K562 (cell line): ENCODE data around the gene PTH1R. TPM values are rescaled to one million over a fixed set of nuclear protein-coding genes. Genes with fewer than 3 reads are reported as not detected.
A peak's percentile ranks its signal among the peaks of the same experiment; 100 is the strongest.

Experiments
- ATAC-seq: fragments of 200-7000 bp; cut with Tn5 transposase; 3 replicates; pipeline ENCODE4 v1.9.1; 2020; ENCODE audit warnings: moderate library complexity
- BruUV-seq: library from RNA; stranded (reverse); fragments of 400-500 nt; replicated peaks from 2 replicates; lab custom pipeline; 2021; lab: Mats Ljungman, UMichigan
- CTCF ChIA-PET: fragments of 300-600 bp; formaldehyde crosslinking; extraction: SDS; loops from one replicate; lab custom pipeline; 2021; ENCODE audit warnings: low intra/inter-chr PET ratio; lab: Yijun Ruan, JAX
- POLR2A ChIA-PET: fragments of 300-600, 350-650 bp; sonication (Branson Sonifier 250); formaldehyde crosslinking; extraction: SDS; loops from one replicate; lab custom pipeline; 2021; ENCODE audit warnings: antibody characterized with exemption, inconsistent platforms; lab: Yijun Ruan, JAX
- DNase-seq, 4 experiments: peaks; one replicate each; pipeline versions ENCODE4 v3.0.0 to v3.0.0-alpha.2; 2011 to 2018; ENCODE audit warnings: low spot score in 3 of 4, mixed read lengths in 3 of 4; ENCODE audit errors: extremely low read depth in 1 of 4
- FAIRE-seq: peaks from 2 replicates; lab custom pipeline; 2011; peaks lifted over from hg19 to GRCh38; lab: Jason Lieb, UNC
- H2AFZ ChIP-seq: 2 replicates; pipeline ENCODE4 v1.6.0; 2011; ENCODE audit warnings: low read depth, low read length, control low read depth, inconsistent platforms
- H3K27ac ChIP-seq: fragments of 200-600 bp; 3 replicates; pipeline ENCODE4 v1.8.0; 2011; ENCODE audit warnings: low read depth, mild to moderate bottlenecking, control low read depth, inconsistent platforms, low read length, moderate library complexity, mixed read lengths; ENCODE audit errors: extremely low read depth
- H3K27me3 ChIP-seq, 2 experiments: fragments of 300-600 bp in 1 of 2; 2 replicates in 1 of 2; 3 replicates in 1 of 2; pipeline versions ENCODE4 v1.6.0 to v1.8.0; 2011; ENCODE audit warnings: inconsistent platforms in 2 of 2, low read length in 2 of 2, mild to moderate bottlenecking in 1 of 2, mixed read lengths in 1 of 2, moderate library complexity in 1 of 2; ENCODE audit not compliant: control insufficient read depth in 2 of 2, insufficient read depth in 2 of 2
- H3K36me3 ChIP-seq: fragments of 300-600 bp; 3 replicates; pipeline ENCODE4 v1.8.0; 2011; ENCODE audit warnings: mild to moderate bottlenecking, low read length, inconsistent platforms; ENCODE audit not compliant: control insufficient read depth, insufficient read depth
- H3K4me1 ChIP-seq, 2 experiments: fragments of 200-600 bp in 1 of 2; replicated peaks in 1 of 2; 2 replicates in 1 of 2; 3 replicates in 1 of 2; pipeline versions ENCODE4 v1.5.1 to v1.8.0; 2011; ENCODE audit warnings: inconsistent platforms in 2 of 2, low read length in 2 of 2, mild to moderate bottlenecking in 1 of 2, mixed read lengths in 1 of 2, moderate library complexity in 1 of 2; ENCODE audit not compliant: control insufficient read depth in 2 of 2, insufficient read depth in 2 of 2
- H3K4me2 ChIP-seq: 2 replicates; pipeline ENCODE4 v1.6.1; 2011; ENCODE audit warnings: low read length, control low read depth, inconsistent platforms, mixed read lengths; ENCODE audit not compliant: insufficient read depth
- H3K4me3 ChIP-seq: fragments of 200-600 bp; sonication (generic), shearing (Covaris generic); 2 replicates; pipeline ENCODE4 v1.5.1; 2016; ENCODE audit warnings: control low read depth, inconsistent platforms
- H3K79me2 ChIP-seq: fragments of 200-600 bp; 3 replicates; pipeline ENCODE4 v1.8.0; 2011; ENCODE audit warnings: low read length, inconsistent platforms; ENCODE audit not compliant: control insufficient read depth, insufficient read depth
- H3K9ac ChIP-seq, 2 experiments: 2 replicates each; pipeline versions ENCODE4 v1.6.0 to v1.6.1; 2011; ENCODE audit warnings: low read depth in 2 of 2, low read length in 2 of 2, control low read depth in 1 of 2, inconsistent platforms in 1 of 2, mild to moderate bottlenecking in 1 of 2, mixed read lengths in 1 of 2; ENCODE audit not compliant: insufficient read depth in 1 of 2
- H3K9me1 ChIP-seq: one replicate; pipeline ENCODE4 v1.6.0; 2011; ENCODE audit warnings: inconsistent platforms, mild to moderate bottlenecking, low read length, moderate library complexity; ENCODE audit not compliant: control insufficient read depth, insufficient read depth
- H3K9me3 ChIP-seq: replicated peaks from 2 replicates; pipeline ENCODE4 v1.5.1; 2011; ENCODE audit warnings: low read depth, low read length, inconsistent platforms; ENCODE audit not compliant: control insufficient read depth, insufficient read depth
- H4K20me1 ChIP-seq: replicated peaks from 2 replicates; pipeline ENCODE4 v1.6.1; 2011; ENCODE audit warnings: low read length, inconsistent platforms, mixed read lengths; ENCODE audit not compliant: control insufficient read depth, insufficient read depth
- POLR2B ChIP-seq: fragments of 450-650 bp; IDR thresholded peaks from 2 replicates; pipeline ENCODE4 v1.6.1; 2018; ENCODE audit warnings: low read depth; ENCODE audit not compliant: partially characterized antibody
- RBM17 ChIP-seq: fragments of 200-400 bp; formaldehyde crosslinking; IDR thresholded peaks from 2 replicates; pipeline ENCODE4 v1.6.1; 2017; ENCODE audit warnings: low read depth, mild to moderate bottlenecking, low read length, borderline replicate concordance
- ZNF239 ChIP-seq: fragments of 250-450 bp; sonication (Bioruptor Pico); IDR thresholded peaks from 2 replicates; pipeline ENCODE4 v1.4.0; 2020; ENCODE audit warnings: mild to moderate bottlenecking
- WGBS: fragments of 100-300 bp; shearing (Covaris generic); methylation state at CpG from one replicate; pipeline ENCODE4 v1.1.6; 2016; ENCODE audit warnings: low coverage, mixed read lengths; ENCODE audit not compliant: insufficient coverage; ENCODE audit errors: missing lambda C conversion rate; 5-methylcytosine and 5-hydroxymethylcytosine counted together
- in situ Hi-C: fragments of 300-500 bp; cut with MboI; formaldehyde crosslinking; loops from 4 replicates; pipeline ENCODE4 v1.15.0; 2018; ENCODE audit warnings: inconsistent platforms, mixed read lengths
- intact Hi-C: fragments of 100-400 bp; cut with micrococcal nuclease; formaldehyde crosslinking; loops from 2 replicates; pipeline ENCODE4 v1.14.2; 2022
- polyA plus RNA-seq, 8 experiments: library from polyadenylated mRNA; depleted of rRNA in 4 of 8; stranded (reverse) in 5 of 8; unstranded in 3 of 8; fragments of >200 nt; fragmentation: Nextera tagmentation in 2 of 8; fragmentation: Illumina TruSeq in 1 of 8; extraction: Ambion mirVana in 2 of 8; extraction: Trizol in 1 of 8; gene quantifications; 2 replicates each; pipeline versions ENCODE4 v1.2.1 to v1.2.3, GENCODE V29; 2011 to 2014; ENCODE audit warnings: inconsistent platforms in 1 of 8, missing spikeins in 1 of 8
- total RNA-seq, 7 experiments: library from RNA; depleted of rRNA in 6 of 7; stranded (reverse); fragments of >200 nt in 6 of 7; fragmentation: Illumina TruSeq in 2 of 7; extraction: Trizol in 2 of 7; gene quantifications; 2 replicates each; pipeline versions ENCODE4 v1.2.1 to v1.2.3, GENCODE V29; 2011 to 2021; ENCODE audit warnings: low replicate concordance in 1 of 7
- TF ChIP-seq, protein P1 (sequence below): fragments of 450-650 bp; IDR thresholded peaks from one replicate; pipeline ENCODE4 v1.6.1; 2018; ENCODE audit warnings: mild to moderate bottlenecking, moderate library complexity; ENCODE audit not compliant: partially characterized antibody
- TF ChIP-seq, protein P2 (sequence below): fragments of 450-650 bp; formaldehyde crosslinking; IDR thresholded peaks from 2 replicates; pipeline ENCODE4 v1.4.0; 2022; ENCODE audit warnings: missing genetic modification characterization

The PTH1R gene
- total and polyA plus RNA-seq, 9 of the 15 experiments (the other 6 are each of a cell fraction or from before 2014, with no cell fraction given): not detected

DNA sequence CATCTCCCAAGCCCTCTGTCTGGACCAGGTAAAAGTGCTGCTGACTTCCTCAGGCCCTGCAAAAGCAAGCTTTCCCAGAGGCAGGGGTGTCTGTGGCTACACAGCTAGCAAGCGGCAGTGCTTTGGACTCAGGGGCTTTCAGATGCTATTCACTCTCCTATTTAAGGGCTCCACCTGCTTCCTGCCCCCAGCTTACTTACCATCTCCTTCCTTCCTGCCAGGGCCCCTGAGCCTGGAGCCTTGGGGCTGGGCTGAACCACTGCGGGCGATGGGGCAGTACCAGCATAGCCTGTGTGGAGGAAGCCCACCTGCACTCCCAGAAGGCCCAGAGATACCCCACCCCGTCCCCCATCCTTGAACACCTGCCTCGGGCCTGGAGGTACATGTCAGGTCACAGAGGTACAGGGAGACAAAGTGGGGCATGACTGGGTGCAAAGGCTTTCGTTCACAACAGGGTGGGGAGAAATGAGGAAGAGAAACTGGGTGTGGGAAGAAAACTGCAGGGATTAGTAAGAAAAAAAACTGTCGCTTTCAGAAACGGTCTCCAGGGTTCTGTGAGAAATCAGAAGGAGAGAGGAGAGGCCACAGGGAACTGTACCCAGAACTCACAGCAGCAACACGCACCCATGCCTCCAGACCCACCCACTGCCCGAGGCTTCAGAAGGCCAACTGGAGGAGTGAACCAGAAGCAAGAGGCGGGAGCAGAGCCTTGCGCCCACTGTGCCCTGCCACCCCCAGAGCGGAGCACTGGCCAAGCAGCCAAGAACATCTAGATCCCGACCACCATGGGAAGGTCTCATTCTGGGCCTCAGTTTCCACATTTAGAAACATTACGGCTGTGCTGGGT is 49.6 kb downstream of the PTH1R start:
- POLR2A ChIA-PET: no interaction called here
- FAIRE-seq: no peak

More for the DNA sequence above, 49.6 kb downstream of the PTH1R start:
- no peak overlapping the region for H2AFZ ChIP-seq
- TF ChIP-seq, protein P1, sequence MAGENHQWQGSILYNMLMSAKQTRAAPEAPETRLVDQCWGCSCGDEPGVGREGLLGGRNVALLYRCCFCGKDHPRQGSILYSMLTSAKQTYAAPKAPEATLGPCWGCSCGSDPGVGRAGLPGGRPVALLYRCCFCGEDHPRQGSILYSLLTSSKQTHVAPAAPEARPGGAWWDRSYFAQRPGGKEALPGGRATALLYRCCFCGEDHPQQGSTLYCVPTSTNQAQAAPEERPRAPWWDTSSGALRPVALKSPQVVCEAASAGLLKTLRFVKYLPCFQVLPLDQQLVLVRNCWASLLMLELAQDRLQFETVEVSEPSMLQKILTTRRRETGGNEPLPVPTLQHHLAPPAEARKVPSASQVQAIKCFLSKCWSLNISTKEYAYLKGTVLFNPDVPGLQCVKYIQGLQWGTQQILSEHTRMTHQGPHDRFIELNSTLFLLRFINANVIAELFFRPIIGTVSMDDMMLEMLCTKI: no peak
- TF ChIP-seq POLR2B (no peak), RBM17 (no peak), ZNF239 (CRISPR knock-in tag) (no peak)
- TF ChIP-seq, protein P2, sequence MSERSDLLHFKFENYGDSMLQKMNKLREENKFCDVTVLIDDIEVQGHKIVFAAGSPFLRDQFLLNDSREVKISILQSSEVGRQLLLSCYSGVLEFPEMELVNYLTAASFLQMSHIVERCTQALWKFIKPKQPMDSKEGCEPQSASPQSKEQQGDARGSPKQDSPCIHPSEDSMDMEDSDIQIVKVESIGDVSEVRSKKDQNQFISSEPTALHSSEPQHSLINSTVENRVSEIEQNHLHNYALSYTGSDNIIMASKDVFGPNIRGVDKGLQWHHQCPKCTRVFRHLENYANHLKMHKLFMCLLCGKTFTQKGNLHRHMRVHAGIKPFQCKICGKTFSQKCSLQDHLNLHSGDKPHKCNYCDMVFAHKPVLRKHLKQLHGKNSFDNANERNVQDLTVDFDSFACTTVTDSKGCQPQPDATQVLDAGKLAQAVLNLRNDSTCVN (CRISPR knock-in tag): no peak
- CTCF ChIA-PET: no interaction called here
- H3K4me2 ChIP-seq: no peak overlapping the region
- peaks cover 5% of the 10 kb centered on the region; the same call in 1 of the 2 replicates for H4K20me1 ChIP-seq
- in situ Hi-C loops: no loop called here
- 0 out of 4 replicates have a peak overlapping the region, but pooled peaks of 1 of the 2 experiments have one; percentile 21 for H3K9ac ChIP-seq
- peaks cover 4 to 5% of the 10 kb centered on the region in 2 experiments; a peak in 2 of 5 replicates for H3K4me1 ChIP-seq
- H3K79me2 ChIP-seq: peaks cover 49% of the 10 kb centered on the region
- peaks cover 91% of the 10 kb centered on the region for H3K36me3 ChIP-seq
- DNase-seq: no peak
- H3K27me3 ChIP-seq: no peaks in the 10 kb centered on the region
- H3K9me3 ChIP-seq: no peaks in the 10 kb centered on the region
- no peak overlapping the region for H3K4me3 ChIP-seq
- ATAC-seq: no peak
- 95% methylated on average over 14 of the region's 15 CpGs for WGBS
- BruUV-seq: no TSS peak
- intact Hi-C loops: no loop called here
- H3K27ac ChIP-seq: no peak overlapping the region
- no peaks in the 10 kb centered on the region for H3K9me1 ChIP-seq
